Fibroblast of pulmonary artery (primary cell): ENCODE measurements around the gene C9orf50.

Source experiments
- DNase-seq: peaks from one replicate; pipeline ENCODE4 v3.0.0-alpha.2; 2010; ENCODE audit warnings: low read depth
- H3K4me3 ChIP-seq: replicated peaks from 2 replicates; pipeline ENCODE4 v1.5.1; 2011; ENCODE audit warnings: low read depth, mild to moderate bottlenecking, control low read depth, low read length, moderate library complexity
- CTCF ChIP-seq: IDR thresholded peaks from 2 replicates; pipeline ENCODE4 v1.5.1; 2011; ENCODE audit warnings: mild to moderate bottlenecking, control low read depth, low read length, inconsistent platforms; ENCODE audit errors: missing control alignments

C9orf50 gene

GRCh38 chr9:129626079-129626624 lies 5.3 kb upstream of the C9orf50 start, which contains the start of gene NTMT1:
NTMT1 (plus strand) TSS chr9:129626163; CDS start chr9:129632704, 6,541 bp downstream.
- DNase-seq, result peak; percentile 85
- H3K4me3 ChIP-seq, result peak within 1 kb of the TSS; percentile 93
- TF ChIP-seq CTCF, result no peak

GRCh38 chr9:129624947-129625346 lies 4.0 kb upstream of the C9orf50 start:
- peak; percentile 60 for DNase-seq
- no peak overlapping the region for H3K4me3 ChIP-seq
- no peak for TF ChIP-seq CTCF

GRCh38 chr9:129624168-129624759 lies 3.4 kb upstream of the C9orf50 start:
- no peak overlapping the region for H3K4me3 ChIP-seq
- DNase-seq, result peak; percentile 57
- peak; percentile 76 for TF ChIP-seq CTCF

- H3K4me3 ChIP-seq, result no peak overlapping the region
- no peak for TF ChIP-seq CTCF
- peak; percentile 91 for DNase-seq
Observed at GRCh38 chr9:129623331-129623730, 2.4 kb upstream of the C9orf50 start.

- DNase-seq, result no peak
- peak overlapping the region; percentile 39 for H3K4me3 ChIP-seq
- peak; percentile 9 for TF ChIP-seq CTCF
Observed at GRCh38 chr9:129619787-129620668, 873 bp downstream of the C9orf50 start.

- H3K4me3 ChIP-seq, result no peak overlapping the region
- TF ChIP-seq CTCF, result peak; percentile 59
- DNase-seq, result peak; percentile 55
Observed at GRCh38 chr9:129617167-129617566, 3.7 kb downstream of the C9orf50 start.
